ENCODE results near the gene STARD13.

DNA sequence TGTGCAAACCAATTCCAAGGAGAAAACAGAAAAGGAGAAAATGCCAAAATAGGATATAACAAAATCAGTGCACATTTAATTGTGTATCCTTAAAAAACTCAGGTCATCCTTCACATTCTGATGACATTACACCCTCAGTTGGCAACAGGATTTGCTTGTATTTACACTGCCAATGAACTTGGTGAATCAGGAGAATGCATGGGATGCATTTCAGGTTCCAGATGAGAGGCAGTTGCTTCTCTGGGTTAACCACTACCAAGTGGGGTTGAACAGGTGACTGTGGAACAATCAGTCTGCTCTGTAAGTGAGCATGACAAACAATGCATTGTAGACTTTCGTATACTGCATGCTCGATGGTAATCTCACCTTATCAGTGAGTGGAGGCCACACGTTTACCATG, 79.1 kb downstream of the STARD13 start:
- TF ChIP-seq GATA2 (IDR thresholded peaks at IDR 0.05; ENCODE audit: low read depth, low read length) (no peak), GATA3 (IDR thresholded peaks at IDR 0.05; ENCODE audit: low read depth, low read length) (no peak)
